ENCODE results near the gene NTHL1. TPM values are rescaled to one million over a fixed set of nuclear protein-coding genes. Genes with fewer than 3 reads are reported as not detected.
A peak's percentile ranks its signal among the peaks of the same experiment; 100 is the strongest.

The NTHL1 gene
- total RNA-seq, 4 donors from 2014 or later: 14.9 to 28.8 (median 19.9) TPM

GRCh38 chr16:2046893-2047329 lies 723 bp downstream of the NTHL1 start:
- no peak for DNase-seq
- H3K4me1 ChIP-seq: peaks cover 7 to 47% (median 11%) of the 10 kb centered on the region in 4 donors
- peak overlapping the region; percentile 55 to 77 (median 73) for H3K27ac ChIP-seq
- H3K36me3 ChIP-seq: peaks cover 0 to 20% (median 0%) of the 10 kb centered on the region in 3 donors
- H3K27me3 ChIP-seq: no peaks in the 10 kb centered on the region
- TF ChIP-seq CTCF (IDR thresholded peaks at IDR 0.05): no peak
- TF ChIP-seq POLR2A (IDR thresholded peaks at IDR 0.05): no peak
- no peaks in the 10 kb centered on the region for H3K9me3 ChIP-seq
- peak overlapping the region; percentile 76 to 93 (median 88) for H3K4me3 ChIP-seq

- peak overlapping the region in 1 of 4 donors; percentile 90 for H3K4me3 ChIP-seq
- TF ChIP-seq POLR2A (IDR thresholded peaks at IDR 0.05) (no peak), CTCF (IDR thresholded peaks at IDR 0.05) (no peak)
- no peak for DNase-seq
- peaks cover 7 to 54% (median 11%) of the 10 kb centered on the region in 4 donors for H3K4me1 ChIP-seq
- H3K27me3 ChIP-seq: no peaks in the 10 kb centered on the region
- H3K36me3 ChIP-seq: peaks cover 0 to 13% (median 0%) of the 10 kb centered on the region in 3 donors
- no peaks in the 10 kb centered on the region for H3K9me3 ChIP-seq
- peak overlapping the region; percentile 55 to 77 (median 73) for H3K27ac ChIP-seq
Measured at GRCh38 chr16:2045965-2046892, 1.4 kb downstream of the NTHL1 start.

- TF ChIP-seq POLR2A (IDR thresholded peaks at IDR 0.05) (no peak), CTCF (IDR thresholded peaks at IDR 0.05) (no peak)
- no peak for DNase-seq
- H3K36me3 ChIP-seq: no peaks in the 10 kb centered on the region
- no peaks in the 10 kb centered on the region for H3K9me3 ChIP-seq
- no peaks in the 10 kb centered on the region for H3K27me3 ChIP-seq
- H3K27ac ChIP-seq: peak overlapping the region in 2 of 4 donors; percentile 35 to 38
- peaks cover 7 to 70% (median 14%) of the 10 kb centered on the region in 4 donors for H3K4me1 ChIP-seq
- no peak overlapping the region for H3K4me3 ChIP-seq
Measured at GRCh38 chr16:2044541-2044940, 3.1 kb downstream of the NTHL1 start.

- Histone ChIP-seq H3K27me3 (no peaks in the 10 kb centered on the region), H3K4me1 (peaks cover 7 to 72% (median 13%) of the 10 kb centered on the region in 4 donors), H3K27ac (peak overlapping the region in 3 of 4 donors; percentile 38 to 67 (median 58)), H3K4me3 (no peak overlapping the region), H3K9me3 (no peaks in the 10 kb centered on the region), H3K36me3 (no peaks in the 10 kb centered on the region)
- DNase-seq: no peak
- TF ChIP-seq POLR2A (IDR thresholded peaks at IDR 0.05): no peak
- TF ChIP-seq CTCF (IDR thresholded peaks at IDR 0.05): no peak
Measured at GRCh38 chr16:2043667-2044451, 3.8 kb downstream of the NTHL1 start.

- Histone ChIP-seq H3K36me3 (no peaks in the 10 kb centered on the region), H3K4me1 (peaks cover 4 to 74% (median 11%) of the 10 kb centered on the region in 4 donors), H3K4me3 (no peak overlapping the region), H3K27me3 (no peaks in the 10 kb centered on the region), H3K27ac (peak overlapping the region in 3 of 4 donors; percentile 25 to 67 (median 58)), H3K9me3 (no peaks in the 10 kb centered on the region)
- no peak for DNase-seq
- TF ChIP-seq CTCF (IDR thresholded peaks at IDR 0.05): no peak
- no peak for TF ChIP-seq POLR2A (IDR thresholded peaks at IDR 0.05)
Measured at GRCh38 chr16:2042986-2043666, 4.5 kb downstream of the NTHL1 start.

Measured in Peyer's patch (tissue), 4 donors.